Embryonic facial prominence (tissue), 1 donor: Measurements from ENCODE around the gene ANKDD1A.

Source experiments
- DNase-seq: peaks from one replicate; pipeline ENCODE4 v3.0.0-alpha.2; 2016; ENCODE audit errors: extremely low spot score

The ANKDD1A gene

DNA sequence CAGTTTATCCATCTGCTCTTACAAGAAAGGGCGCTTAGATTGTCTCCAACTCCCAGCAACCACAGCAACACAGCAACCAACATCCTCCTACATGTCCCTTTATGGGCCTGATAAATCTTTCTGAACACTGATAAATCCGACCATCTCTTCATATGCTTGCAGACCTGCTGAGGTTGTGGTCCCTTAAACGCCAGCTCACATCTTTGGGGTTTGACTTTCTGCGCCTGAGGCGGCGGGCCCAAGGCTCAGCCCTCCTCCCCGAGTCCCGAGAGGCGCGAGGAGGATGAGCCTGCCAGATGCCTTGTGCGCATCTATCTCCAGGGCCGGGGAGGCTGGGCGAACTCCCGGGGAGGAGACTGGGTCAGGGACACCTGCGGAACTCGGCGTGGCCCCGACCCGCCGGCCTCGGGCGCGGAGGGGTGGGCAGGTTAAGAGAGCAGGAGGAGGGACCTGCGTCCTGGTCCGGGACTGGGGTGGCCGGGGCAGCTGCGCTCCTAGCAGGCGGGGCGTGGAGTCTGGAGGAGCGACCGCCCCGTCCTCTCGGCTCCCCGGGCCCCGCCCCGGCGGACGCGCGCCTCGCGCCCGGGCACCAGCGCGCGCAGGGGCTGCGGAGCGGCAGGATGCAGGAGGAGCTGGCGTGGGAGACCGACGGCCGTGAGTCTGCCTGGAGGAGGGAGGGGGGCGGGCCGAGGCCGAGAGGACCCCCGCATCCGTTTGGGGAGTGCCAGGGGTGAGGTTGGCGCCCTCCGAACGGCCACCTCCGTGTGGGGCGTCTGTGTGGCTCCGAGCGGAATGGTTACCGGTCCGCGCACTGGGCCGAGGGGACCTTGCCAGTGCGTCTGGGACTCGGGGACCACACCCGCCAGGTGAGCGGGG is at the start of gene ANKDD1A:
ANKDD1A (plus strand) TSS at position 592 of the 876 bp plus-strand sequence; CDS start at position 621, 29 bp downstream.
- DNase-seq, result no peak

DNA sequence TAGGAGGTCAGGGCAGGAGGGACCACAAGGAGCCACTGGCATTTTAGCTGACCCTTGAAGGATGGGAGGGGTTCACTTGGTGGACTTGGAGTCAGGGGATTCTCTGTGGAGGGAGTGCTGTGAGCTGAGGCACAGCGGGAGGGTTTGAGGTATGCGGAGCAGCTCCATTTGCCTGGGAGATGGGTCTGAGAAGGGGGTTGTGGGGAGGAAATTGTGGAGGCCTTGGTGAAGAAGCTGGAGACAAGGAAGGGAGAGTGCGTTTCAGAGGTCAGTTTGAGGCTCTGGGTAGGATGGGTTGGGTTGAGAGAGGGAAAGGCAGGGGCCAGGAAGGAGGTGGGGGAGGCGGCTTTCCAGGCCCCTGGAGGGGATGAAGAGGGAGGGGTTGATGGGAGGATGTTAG is 49.7 kb upstream of the ANKDD1A start:
- no peak for DNase-seq

DNA sequence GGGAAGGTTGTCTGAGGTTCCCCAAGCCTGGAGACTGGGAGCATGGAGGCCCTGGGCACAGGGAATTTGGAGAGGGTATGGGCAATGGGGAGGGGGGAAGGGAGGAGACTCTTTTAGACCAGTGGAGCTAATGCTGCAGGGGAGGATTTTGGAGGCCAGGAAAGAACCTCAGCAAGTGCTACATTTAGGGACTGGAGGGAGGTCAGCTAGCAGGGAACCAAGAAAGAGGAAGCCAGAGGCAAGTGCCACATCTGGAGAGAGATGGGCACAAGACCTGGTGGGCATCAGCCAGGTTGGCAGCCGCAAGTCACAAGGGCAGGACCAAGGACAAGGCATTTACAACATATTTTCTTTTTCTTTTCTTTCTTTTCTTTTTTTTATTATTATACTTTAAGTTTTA is 49.3 kb upstream of the ANKDD1A start:
- DNase-seq, result no peak

DNA sequence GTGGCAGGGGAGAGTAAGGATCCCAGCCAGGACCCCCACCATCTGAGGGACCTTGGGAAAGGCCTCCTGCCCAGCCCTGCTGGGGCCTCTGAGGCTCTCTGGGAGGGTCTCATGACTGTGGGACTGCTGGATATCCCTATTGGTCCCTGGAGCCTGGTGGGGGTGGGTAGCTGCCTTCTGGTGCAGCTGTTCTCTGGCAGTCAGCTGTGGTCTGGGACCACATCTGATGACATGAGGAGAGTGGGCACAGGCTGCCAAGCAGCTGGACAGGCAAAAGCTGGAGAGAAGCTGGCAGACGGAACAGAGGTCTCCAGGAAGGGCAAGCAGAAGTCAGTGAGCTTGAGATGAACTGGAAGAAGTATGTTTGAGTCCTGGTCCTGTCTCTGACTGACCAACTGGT is 47.6 kb upstream of the ANKDD1A start:
- no peak for DNase-seq

DNA sequence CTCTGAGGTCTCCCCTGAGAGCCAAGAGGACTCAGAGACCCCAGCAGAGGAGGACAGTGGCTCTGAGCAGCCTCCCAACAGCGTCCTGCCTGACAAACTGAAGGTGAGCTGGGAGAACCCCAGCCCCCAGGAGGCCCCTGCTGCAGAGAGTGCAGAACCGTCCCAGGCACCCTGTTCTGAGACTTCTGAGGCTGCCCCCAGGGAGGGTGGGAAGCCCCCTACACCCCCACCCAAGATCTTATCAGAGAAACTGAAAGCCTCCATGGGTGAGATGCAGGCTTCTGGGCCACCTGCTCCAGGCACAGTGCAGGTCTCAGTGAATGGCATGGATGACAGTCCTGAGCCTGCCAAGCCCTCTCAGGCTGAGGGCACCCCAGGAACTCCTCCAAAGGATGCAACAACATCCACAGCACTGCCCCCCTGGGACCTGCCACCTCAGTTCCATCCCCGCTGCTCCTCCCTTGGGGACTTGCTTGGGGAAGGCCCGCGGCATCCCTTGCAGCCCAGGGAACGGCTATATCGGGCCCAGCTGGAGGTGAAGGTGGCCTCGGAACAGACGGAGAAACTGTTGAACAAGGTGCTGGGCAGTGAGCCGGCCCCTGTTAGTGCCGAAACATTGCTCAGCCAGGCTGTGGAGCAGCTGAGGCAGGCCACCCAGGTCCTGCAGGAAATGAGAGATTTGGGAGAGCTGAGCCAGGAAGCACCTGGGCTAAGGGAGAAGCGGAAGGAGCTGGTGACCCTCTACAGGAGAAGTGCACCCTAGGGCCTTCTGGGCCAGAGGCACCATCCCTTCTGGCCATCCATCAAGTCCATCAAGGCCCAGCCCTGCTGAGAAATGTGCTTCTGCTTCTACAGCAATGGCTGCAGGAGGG is 46.3 kb upstream of the ANKDD1A start:
- no peak for DNase-seq

DNA sequence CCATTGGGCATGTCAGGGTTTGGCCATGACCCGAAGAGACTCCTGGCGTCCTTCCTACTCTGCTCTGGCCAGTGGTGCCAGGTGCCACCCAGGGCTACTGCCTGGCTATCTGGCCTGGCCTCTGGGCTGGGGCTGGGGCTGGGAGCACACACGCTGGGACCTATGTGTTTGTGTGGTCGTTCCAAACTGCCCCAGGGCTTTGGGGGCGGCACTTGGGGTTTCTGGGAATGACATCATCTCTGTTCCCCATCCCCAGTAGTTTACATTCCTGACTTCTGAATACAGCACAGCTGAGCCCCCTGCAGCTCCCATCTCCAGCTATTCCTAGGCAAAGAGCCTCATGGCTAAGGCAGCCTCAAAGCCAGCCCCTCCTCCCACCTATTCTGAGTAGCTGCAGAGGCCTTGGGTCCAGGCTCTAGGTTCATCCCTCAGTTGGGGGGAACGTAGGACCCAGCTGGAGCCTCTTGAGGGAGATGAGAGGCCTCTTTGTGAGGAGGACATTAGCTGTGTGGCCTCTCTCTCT is 45.6 kb upstream of the ANKDD1A start:
- no peak for DNase-seq

DNA sequence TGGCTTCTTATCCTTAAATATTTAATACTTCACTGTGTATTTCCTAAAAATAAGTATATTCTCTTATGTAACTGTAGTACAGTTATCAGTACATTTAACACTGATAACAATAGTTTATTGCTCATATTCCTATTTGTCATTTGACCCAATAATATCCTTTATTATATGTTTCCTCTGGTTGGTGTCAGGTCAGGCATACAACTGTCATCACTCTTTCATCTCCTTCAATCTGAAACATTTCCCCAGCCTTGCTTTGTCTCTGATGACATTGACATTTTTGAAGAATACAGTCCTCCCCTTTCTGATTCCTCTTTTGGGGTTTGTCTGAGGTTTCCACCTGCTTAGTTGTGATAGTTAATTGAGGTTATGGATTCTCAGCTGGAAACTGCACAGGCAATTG is 42.2 kb upstream of the ANKDD1A start:
- DNase-seq, result no peak

DNA sequence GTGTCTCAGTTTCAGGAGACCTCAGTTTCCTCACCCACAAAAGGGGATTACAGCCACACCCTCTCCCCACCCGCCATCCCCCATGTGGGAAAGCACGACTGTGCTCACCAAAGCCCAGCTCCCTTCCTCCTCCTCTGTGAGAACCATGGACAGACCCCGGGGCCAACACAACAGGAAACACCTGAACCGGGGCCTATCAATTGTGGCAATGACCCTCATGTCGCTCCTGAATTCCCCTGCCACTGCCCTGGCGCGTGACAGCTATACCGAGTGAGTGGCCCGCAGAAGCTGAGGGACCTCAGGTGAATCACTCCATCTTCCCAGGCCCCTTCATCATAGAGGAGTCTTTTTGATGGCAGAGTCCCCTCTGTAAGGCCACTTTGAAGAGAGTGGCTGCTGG is 41.3 kb upstream of the ANKDD1A start:
- DNase-seq, result no peak

DNA sequence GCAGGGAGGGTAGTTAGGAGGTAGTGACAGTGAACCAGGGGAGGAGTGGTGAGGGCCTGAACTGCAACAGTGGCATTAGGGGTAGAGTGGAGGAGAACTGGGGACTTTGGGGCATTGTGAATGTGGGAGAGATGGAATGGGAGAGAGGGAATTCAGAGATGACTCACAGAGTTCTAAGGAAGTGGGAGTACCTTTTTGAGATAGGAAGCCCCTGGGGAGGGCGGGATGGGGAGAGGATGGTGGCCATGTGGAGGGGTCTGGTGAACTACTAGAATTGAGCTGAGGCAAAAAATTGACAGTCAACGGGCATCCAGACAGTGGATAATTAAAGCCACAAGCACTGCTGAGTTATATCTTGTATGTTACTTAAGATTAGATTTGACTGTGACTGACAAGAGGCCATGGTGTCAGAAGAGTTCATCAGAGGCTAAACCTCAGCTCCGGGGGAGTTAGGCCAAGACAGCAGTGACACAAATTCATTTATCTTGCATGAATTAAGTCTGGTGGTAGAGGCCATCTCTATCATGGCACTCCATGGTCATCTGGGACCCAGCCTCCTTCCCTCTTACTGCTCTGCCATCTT is 36.0 kb upstream of the ANKDD1A start:
- no peak for DNase-seq

DNA sequence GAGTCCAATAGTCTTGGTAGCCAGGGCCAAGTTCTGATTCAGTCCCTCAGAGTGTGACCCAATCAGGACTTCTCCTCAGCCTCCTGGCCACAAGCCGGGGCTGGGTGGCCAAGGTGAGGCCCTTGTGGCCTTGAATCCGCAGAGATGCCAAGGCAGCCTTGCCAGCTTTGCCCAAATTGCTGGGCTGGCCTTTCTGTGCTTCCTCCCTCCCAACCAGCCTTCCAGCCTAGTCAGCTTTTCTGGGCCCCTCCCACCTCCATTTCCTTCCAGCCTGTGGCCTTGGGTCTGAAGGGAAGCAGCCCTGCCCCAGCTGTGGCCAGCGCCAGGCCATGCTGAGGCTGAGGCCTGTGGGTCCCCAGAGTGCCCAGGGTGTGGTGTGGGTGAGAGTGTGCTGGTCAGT is 34.3 kb upstream of the ANKDD1A start:
- DNase-seq, result no peak

DNA sequence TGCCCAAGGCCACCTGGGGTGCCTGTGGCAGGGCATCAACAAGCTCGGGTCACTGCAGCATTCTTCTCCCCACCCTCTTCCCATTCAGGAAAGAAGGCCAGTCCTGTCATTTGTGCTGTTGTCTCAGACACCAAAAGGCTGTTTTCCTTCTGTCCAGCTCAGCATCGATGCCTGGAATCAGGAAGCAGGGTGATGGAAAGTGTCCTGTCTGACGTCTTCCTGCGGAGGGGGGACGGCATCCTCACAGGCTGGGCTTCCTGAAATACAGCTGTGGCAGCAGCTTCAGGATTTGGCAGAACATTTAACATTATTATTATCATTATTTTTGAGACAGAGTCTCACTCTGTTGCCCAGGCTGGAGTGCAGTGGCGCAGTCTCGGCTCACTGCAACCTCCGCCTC is 33.0 kb upstream of the ANKDD1A start:
- no peak for DNase-seq

DNA sequence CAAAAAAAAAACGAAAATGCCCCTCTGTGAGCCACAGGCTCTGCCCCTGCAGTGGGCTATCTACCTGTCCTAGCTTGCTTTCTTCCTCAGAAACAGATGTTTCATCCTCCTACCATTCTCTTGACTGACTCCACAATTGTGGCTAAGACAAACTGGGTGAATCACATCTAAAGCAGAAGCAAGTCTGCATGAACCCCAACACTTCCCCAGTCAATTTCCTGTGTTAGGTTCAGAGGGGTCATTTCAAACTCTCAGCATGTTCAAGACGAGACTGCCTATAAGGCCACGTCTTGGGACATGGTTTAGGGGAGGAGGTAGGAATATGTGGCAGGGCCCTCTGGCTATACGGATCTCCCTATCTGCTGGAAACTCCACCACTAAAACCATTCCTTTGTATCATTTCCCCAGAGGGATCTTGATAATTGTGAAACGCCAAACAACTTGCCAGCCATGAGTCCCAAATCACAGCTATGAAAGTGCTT is 28.6 kb upstream of the ANKDD1A start:
- no peak for DNase-seq

DNA sequence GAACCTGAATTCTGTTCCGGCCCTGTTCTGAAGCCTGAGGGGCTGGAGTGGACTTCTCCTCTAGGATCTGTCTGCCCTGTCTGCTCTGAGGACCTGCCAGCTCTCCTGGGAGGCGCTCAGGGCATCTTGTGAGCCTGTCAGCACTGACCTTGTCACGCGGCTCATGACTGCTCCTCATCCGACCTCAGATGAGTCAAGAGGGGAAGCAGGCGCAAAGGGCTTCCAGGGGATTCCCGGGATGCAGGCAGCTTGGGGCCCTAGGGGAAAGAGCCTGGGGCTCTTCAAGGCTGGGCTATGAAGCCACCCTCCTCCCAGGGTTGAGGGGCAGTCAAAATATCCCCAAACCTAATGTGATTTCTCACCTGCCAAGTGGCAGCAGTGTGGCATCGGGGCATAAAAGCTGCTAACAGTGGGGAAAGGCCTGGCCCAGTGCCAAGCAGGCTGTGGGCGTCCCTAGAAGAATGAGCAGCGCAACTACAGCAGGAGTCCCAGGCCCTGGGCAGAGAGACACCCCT is 27.6 kb upstream of the ANKDD1A start:
- no peak for DNase-seq

DNA sequence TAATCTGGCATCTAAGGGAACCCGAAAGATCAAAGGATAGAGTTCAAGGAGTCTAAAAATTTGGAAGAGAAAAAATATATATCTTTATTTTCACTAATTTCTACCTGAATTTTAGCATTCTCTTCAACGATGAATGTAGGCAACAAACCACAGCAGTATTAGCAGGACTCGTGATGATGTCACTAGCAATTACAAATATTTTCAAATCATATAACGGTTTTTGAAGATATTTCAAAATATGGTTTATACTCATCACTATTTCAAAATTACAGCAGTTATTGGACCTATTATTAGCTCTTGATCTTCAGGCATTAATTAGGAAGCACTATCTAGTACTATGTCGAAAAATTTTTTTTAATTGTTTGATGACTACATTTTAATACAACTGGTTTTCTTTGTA is 27.0 kb upstream of the ANKDD1A start:
- no peak for DNase-seq

DNA sequence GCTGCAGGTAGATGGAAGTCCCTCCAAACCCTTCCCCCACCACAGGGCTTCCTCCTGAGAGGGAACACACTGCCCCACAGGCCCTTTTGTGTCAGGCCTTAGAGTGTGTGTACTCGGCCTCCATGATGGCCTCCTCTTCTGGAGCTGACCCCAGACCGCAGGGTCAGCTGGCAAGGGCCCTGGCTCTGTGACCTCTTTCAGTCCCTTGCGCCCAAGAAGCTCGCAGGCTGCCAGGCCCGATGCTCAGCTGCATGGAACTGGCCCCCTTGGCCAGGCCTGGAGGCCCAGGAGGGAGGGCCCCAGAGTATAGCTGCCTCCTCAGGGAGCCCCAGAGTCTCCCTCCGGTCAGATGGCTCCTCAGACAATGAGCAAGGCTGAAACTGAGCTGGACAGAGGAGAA is 23.4 kb upstream of the ANKDD1A start:
- no peak for DNase-seq

DNA sequence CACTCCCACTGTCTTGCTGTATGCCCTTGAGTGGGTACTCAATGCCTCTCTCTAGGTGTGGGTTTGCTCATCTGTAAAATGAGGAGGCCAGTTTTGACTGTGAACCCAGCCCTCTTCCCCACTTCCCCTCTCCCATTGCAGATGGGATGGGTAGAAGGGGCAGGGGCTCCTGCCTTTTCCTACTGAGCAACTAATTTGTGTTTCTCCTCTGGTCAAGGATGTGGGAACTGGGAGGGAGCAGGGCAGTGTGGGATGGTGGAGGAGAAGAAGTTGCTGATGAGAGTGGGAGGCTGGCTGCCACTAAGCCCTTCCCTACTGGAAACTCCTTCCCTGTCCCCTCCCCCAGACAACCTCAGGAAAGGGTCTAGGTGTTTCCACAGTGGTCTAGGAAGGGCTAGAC is 20.1 kb upstream of the ANKDD1A start:
- no peak for DNase-seq

DNA sequence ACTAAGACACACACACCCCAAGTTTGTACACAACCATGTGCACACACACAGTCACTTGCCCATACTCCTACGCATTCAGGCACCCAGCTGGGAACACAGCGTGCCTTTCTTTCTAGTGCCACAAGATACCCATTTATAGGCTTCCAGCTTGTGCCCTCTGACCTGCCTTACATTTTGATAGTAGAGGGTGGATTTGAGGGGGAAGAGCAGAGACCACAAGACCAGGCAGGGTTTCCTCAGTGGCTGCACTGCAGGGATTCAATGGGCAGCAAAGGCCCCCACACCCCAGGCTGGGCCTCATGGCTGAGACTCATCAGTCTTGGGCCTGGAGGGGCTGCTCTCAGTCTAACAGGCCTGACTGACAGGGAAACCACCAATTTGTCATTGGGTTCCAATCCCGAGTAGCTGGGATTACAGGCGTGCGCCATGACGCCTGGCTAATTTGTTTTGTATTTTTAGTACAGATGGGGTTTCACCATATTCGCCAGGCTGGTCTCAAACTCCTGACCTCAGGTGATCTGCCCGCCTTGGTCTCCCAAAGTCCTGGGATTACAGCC is 18.8 kb upstream of the ANKDD1A start:
- DNase-seq, result no peak

DNA sequence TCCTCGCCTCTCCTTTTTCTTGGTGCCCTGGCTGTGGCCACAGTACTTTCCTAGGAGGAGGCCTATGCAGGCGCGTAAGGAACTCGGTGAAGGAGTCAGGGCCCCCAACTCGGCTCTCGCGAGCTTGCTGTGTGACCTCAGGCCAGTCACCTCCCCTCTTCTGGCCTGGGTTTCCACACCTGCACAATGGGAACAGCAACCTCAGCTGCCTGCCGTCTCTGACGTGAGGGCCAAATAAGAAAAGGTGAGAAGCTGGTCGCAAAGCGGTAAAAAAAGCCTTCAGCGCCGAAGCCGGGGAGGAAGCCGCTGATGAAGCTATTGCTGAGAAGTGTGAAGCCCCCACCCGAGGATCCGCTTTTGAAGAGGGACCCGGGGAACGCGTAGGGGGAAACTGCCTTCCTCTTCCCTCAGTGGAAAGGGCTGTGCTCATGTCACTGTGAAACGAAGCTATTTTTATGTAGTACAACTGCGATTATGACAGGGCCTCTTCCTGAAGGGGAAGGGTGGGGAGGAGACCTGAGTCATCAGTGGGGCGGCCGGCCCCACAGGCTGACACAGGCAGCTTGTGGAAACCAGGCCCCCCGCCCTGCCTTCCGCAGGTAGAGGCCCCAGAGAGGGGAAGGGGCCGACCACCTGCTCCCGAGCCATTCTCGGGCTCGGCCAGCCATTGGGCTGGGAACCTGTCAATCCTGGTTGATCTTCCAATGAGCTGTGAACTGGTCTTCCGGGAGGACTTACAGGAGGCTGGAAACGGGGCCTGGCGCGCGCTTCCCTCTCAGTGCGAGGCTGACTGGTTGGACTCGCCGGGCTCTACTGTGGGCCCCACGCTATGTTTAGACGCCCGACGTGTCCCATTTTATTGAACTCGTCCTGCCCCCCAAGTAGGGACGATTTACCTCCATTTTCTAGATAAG is 18.0 kb upstream of the ANKDD1A start:
- peak; percentile 89 for DNase-seq

DNA sequence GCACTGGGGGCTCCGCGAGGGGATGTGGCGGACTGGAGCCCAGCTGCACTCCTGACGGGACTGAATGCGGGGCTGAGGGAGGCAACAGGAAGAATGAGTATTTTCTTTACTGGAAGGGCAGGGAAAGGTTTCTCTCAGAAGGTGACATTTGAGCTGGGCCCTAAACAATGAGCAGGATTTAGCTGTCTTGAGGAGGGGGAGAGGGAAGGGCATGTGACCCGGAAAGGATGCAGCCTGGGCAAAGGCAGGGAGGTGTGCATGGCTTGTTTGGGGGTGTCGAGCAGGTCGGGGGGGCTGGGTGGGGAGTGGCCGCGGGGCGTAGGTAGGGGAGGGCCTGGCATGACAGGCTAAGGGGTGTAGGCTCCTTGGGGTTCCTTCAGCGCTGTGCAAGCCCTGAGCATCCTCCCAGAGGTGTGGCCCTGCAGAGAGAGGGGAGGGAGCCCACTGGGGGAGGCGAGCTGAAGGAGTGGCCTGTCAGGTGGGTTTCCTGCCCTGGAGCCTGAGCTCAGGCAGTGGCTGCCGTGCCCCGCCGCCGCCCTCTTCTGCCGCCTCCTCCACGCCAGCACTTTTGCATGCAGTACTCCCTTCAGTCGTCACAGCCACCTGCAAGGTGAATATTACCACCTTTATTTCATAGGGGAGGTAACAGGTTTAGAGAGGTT is 17.2 kb upstream of the ANKDD1A start:
- DNase-seq, result peak; percentile 30
